Spleen (tissue), 11 donors: ENCODE results near the gene AQP5. TPM values are rescaled to one million over a fixed set of nuclear protein-coding genes. Genes with fewer than 3 reads are reported as not detected.

Experiments used
- DNase-seq: peaks from one replicate; pipeline ENCODE4 v3.0.0-alpha.2; 2020
- H3K27ac ChIP-seq, 8 donors: fragments of 200-600 bp; sonication (generic) in 7 of 8; 1 replicate in 4 of 8; 2 replicates in 4 of 8; pipeline versions ENCODE4 v1.5.0 to v1.8.0; 2016 to 2021; ENCODE audit warnings: inconsistent platforms in 4 of 8, mild to moderate bottlenecking in 4 of 8, moderate library complexity in 1 of 8
- H3K27me3 ChIP-seq, 7 donors: fragments of 200-600 bp; sonication (generic) in 6 of 7; replicated peaks in 1 of 7; 1 replicate in 4 of 7; 2 replicates in 3 of 7; pipeline versions ENCODE4 v1.5.0 to v1.8.0; 2016 to 2021; ENCODE audit warnings: inconsistent platforms in 3 of 7, mild to moderate bottlenecking in 1 of 7
- H3K36me3 ChIP-seq, 6 donors: fragments of 200-600 bp; sonication (generic) in 5 of 6; 1 replicate in 4 of 6; 2 replicates in 2 of 6; pipeline versions ENCODE4 v1.5.0 to v1.8.0; 2016 to 2021; ENCODE audit warnings: inconsistent platforms in 2 of 6
- H3K4me1 ChIP-seq, 6 donors: fragments of 200-600 bp; sonication (generic) in 5 of 6; 1 replicate in 3 of 6; 2 replicates in 3 of 6; pipeline versions ENCODE4 v1.5.0 to v1.8.0; 2016 to 2021; ENCODE audit warnings: inconsistent platforms in 3 of 6
- H3K4me3 ChIP-seq, 8 donors: fragments of 200-600 bp; sonication (generic) in 7 of 8; 1 replicate in 4 of 8; 2 replicates in 4 of 8; pipeline versions ENCODE4 v1.5.0 to v1.8.0; 2016 to 2021; ENCODE audit warnings: inconsistent platforms in 4 of 8, mild to moderate bottlenecking in 4 of 8, moderate library complexity in 2 of 8
- H3K9me3 ChIP-seq, 8 donors: fragments of 200-600 bp; sonication (generic) in 7 of 8; 1 replicate in 4 of 8; 2 replicates in 4 of 8; pipeline versions ENCODE4 v1.5.0 to v1.8.0; 2016 to 2021; ENCODE audit warnings: inconsistent platforms in 4 of 8
- CTCF ChIP-seq, 11 experiments: fragments of 200-600 bp in 7 of 11; fragments of 450-650 bp in 4 of 11; sonication (generic) in 4 of 11; IDR thresholded peaks in 8 of 11; conservative IDR thresholded peaks in 3 of 11; 1 replicate in 7 of 11; 2 replicates in 4 of 11; pipeline versions ENCODE4 v1.4.0 to v1.8.0; 2016 to 2021; ENCODE audit warnings: antibody characterized with exemption in 11 of 11, inconsistent platforms in 4 of 11, mild to moderate bottlenecking in 1 of 11
- POLR2A ChIP-seq, 3 donors: fragments of 450-650 bp; IDR thresholded peaks; one replicate each; pipeline ENCODE4 v1.5.1; 2017; ENCODE audit warnings: antibody characterized with exemption in 3 of 3, mild to moderate bottlenecking in 1 of 3
- POLR2AphosphoS5 ChIP-seq, 3 donors: sonication (generic); formaldehyde crosslinking; IDR thresholded peaks; one replicate each; pipeline ENCODE4 v1.5.1; 2017; ENCODE audit warnings: antibody characterized with exemption in 3 of 3
- WGBS, 5 donors: extraction: QIAGEN DNeasy Blood & Tissue Kit in 3 of 5; methylation state at CpG; one replicate each; pipeline versions ENCODE4 v1.1.5 to v1.1.7; 2013 to 2018; 5-methylcytosine and 5-hydroxymethylcytosine counted together
- intact Hi-C: fragments of 100-400 bp; cut with DNase I; formaldehyde crosslinking; loops from one replicate; pipeline ENCODE4 v1.15.0; 2023; ENCODE audit warnings: low total_unique reads
- polyA plus RNA-seq, 3 donors: library from polyadenylated mRNA; stranded (reverse); fragments of 200-250 nt; gene quantifications; one replicate each; pipeline ENCODE4 v1.2.1, GENCODE V29; 2013
- total RNA-seq, 7 donors: library from RNA; depleted of rRNA in 3 of 7; stranded (reverse); fragments of >200 nt in 3 of 7; fragmentation: NEBNext Ultra II Directional in 4 of 7; extraction: Animal tissue kit (Norgen Biotek cat#: 25700) in 4 of 7; gene quantifications; one replicate each; pipeline versions ENCODE4 v1.1.0 to v1.2.1, GENCODE V29; 2016 to 2021
- donor health status: healthy with polysubstance abuse.
- donor health status: DM: no; HTN: no; CAD: no; lungs with moderate emphysema.
- donor health status: DM: no; HTN: no; CAD: no.
- donor health status: Bipolar disorder and iron deficiency.
- donor health status: healthy.
- donor health status: DM: no; HTN: no; CAD: no.
- donor health status: DM: yes; HTN: yes; CAD: no.

The AQP5 gene
- total and polyA plus RNA-seq, 10 donors, result 0.05 to 0.46 (median 0.30) TPM; not detected in 5

- intact Hi-C loops, result no loop called here
- TF ChIP-seq POLR2AphosphoS5 (IDR thresholded peaks at IDR 0.05) (no peak), POLR2A (IDR thresholded peaks at IDR 0.05) (no peak), CTCF (IDR thresholded peaks at IDR 0.05 in 8 of 11, conservative IDR thresholded peaks at IDR 0.05 in 3 of 11) (no peak)
- no peak overlapping the region for H3K27ac ChIP-seq
- H3K36me3 ChIP-seq, result no peaks in the 10 kb centered on the region
- peaks cover 3 to 61% (median 23%) of the 10 kb centered on the region in 6 donors for H3K4me1 ChIP-seq
- no peak for DNase-seq
- H3K27me3 ChIP-seq, result peaks cover 0 to 95% (median 47%) of the 10 kb centered on the region in 7 donors
- no peak overlapping the region for H3K4me3 ChIP-seq
- WGBS, 5 donors, result 71 to 83% (median 76%) methylated on average over 6 of the region's 6 CpGs
- no peaks in the 10 kb centered on the region for H3K9me3 ChIP-seq
Observed at GRCh38 chr12:49956663-49957569, 4.8 kb upstream of the AQP5 start.

GRCh38 chr12:49957570-49957967 lies 4.1 kb upstream of the AQP5 start:
- H3K4me1 ChIP-seq, result peaks cover 3 to 54% (median 21%) of the 10 kb centered on the region in 6 donors
- TF ChIP-seq POLR2A (IDR thresholded peaks at IDR 0.05) (no peak), POLR2AphosphoS5 (IDR thresholded peaks at IDR 0.05) (no peak), CTCF (IDR thresholded peaks at IDR 0.05 in 8 of 11, conservative IDR thresholded peaks at IDR 0.05 in 3 of 11) (no peak)
- intact Hi-C loops, result no loop called here
- H3K4me3 ChIP-seq, result no peak overlapping the region
- peaks cover 0 to 100% (median 47%) of the 10 kb centered on the region in 7 donors for H3K27me3 ChIP-seq
- DNase-seq, result no peak
- no peak overlapping the region for H3K27ac ChIP-seq
- H3K36me3 ChIP-seq, result no peaks in the 10 kb centered on the region
- no peaks in the 10 kb centered on the region for H3K9me3 ChIP-seq

GRCh38 chr12:49959685-49960473 lies 1.8 kb upstream of the AQP5 start:
- TF ChIP-seq POLR2A (IDR thresholded peaks at IDR 0.05) (no peak), CTCF (IDR thresholded peaks at IDR 0.05 in 8 of 11, conservative IDR thresholded peaks at IDR 0.05 in 3 of 11) (no peak), POLR2AphosphoS5 (IDR thresholded peaks at IDR 0.05) (no peak)
- H3K4me1 ChIP-seq, result peaks cover 3 to 38% (median 18%) of the 10 kb centered on the region in 6 donors
- H3K27ac ChIP-seq, result no peak overlapping the region
- 16 to 23% (median 19%) methylated on average over 11 of the region's 11 CpGs for WGBS, 5 donors
- no peak overlapping the region for H3K4me3 ChIP-seq
- intact Hi-C loops, result no loop called here
- no peak for DNase-seq
- peaks cover 0 to 100% (median 44%) of the 10 kb centered on the region in 7 donors for H3K27me3 ChIP-seq
- H3K9me3 ChIP-seq, result no peaks in the 10 kb centered on the region
- no peaks in the 10 kb centered on the region for H3K36me3 ChIP-seq
